Measurements from ENCODE around the gene GAPT. TPM values are rescaled to one million over a fixed set of nuclear protein-coding genes. Genes with fewer than 3 reads are reported as not detected.
A peak's percentile ranks its signal among the peaks of the same experiment; 100 is the strongest.

The GAPT gene
- total and polyA plus RNA-seq, 2 donors (not counting 1 experiment from before 2014, with no cell fraction given): not detected

- H3K27ac ChIP-seq (ENCODE audit: insufficient read depth, low read length): no peak overlapping the region
- no peaks in the 10 kb centered on the region for H4K20me1 ChIP-seq (ENCODE audit: control insufficient read depth, extremely low read depth, insufficient read depth, low read length)
- no peak overlapping the region for H3K9ac ChIP-seq (ENCODE audit: insufficient read depth, low read length)
- H3K4me3 ChIP-seq (replicated peaks in 1 of 4; ENCODE audit: control extremely low read depth in 1 of 4, insufficient read depth in 1 of 4, low read depth in 3 of 4, low read length in 4 of 4): no peak overlapping the region
- no peak overlapping the region for H2AFZ ChIP-seq (ENCODE audit: low read length)
- H3K9me3 ChIP-seq (ENCODE audit: control insufficient read depth, insufficient read depth, low read depth, low read length): no peaks in the 10 kb centered on the region
- TF ChIP-seq CTCF (conservative IDR thresholded peaks at IDR 0.05 in 1 of 2, IDR thresholded peaks at IDR 0.05 in 1 of 2; ENCODE audit: low read depth in 1 of 2, low read length in 2 of 2) (peak; percentile 79 to 88), EZH2 (IDR thresholded peaks at IDR 0.05; ENCODE audit: low read length, missing control alignments) (no peak)
- H3K27me3 ChIP-seq (ENCODE audit: control insufficient read depth, insufficient read depth, low read length): no peaks in the 10 kb centered on the region
- H3K79me2 ChIP-seq (ENCODE audit: control insufficient read depth, insufficient read depth, low read length): no peaks in the 10 kb centered on the region
- H3K4me1 ChIP-seq (ENCODE audit: control insufficient read depth, extremely low read depth, insufficient read depth, low read length): no peaks in the 10 kb centered on the region
- DNase-seq (ENCODE audit: low read depth in 2 of 2): peak; percentile 27 to 52
- no peaks in the 10 kb centered on the region for H3K36me3 ChIP-seq (ENCODE audit: control insufficient read depth, insufficient read depth, low read length)
- no peak overlapping the region for H3K4me2 ChIP-seq (ENCODE audit: extremely low read depth, insufficient read depth, low read length)
Measured at GRCh38 chr5:58498340-58498942, 7.2 kb downstream of the GAPT start.

GRCh38 chr5:58499231-58499630 lies 8.0 kb downstream of the GAPT start:
- Histone ChIP-seq H3K9ac (ENCODE audit: insufficient read depth, low read length) (no peak overlapping the region), H3K9me3 (ENCODE audit: control insufficient read depth, insufficient read depth, low read depth, low read length) (no peaks in the 10 kb centered on the region), H3K27me3 (ENCODE audit: control insufficient read depth, insufficient read depth, low read length) (no peaks in the 10 kb centered on the region), H3K4me2 (ENCODE audit: extremely low read depth, insufficient read depth, low read length) (no peak overlapping the region), H3K27ac (ENCODE audit: insufficient read depth, low read length) (no peak overlapping the region), H3K4me1 (ENCODE audit: control insufficient read depth, extremely low read depth, insufficient read depth, low read length) (no peaks in the 10 kb centered on the region), H4K20me1 (ENCODE audit: control insufficient read depth, extremely low read depth, insufficient read depth, low read length) (no peaks in the 10 kb centered on the region), H2AFZ (ENCODE audit: low read length) (no peak overlapping the region), H3K4me3 (replicated peaks in 1 of 4; ENCODE audit: control extremely low read depth in 1 of 4, insufficient read depth in 1 of 4, low read depth in 3 of 4, low read length in 4 of 4) (no peak overlapping the region), H3K36me3 (ENCODE audit: control insufficient read depth, insufficient read depth, low read length) (no peaks in the 10 kb centered on the region), H3K79me2 (ENCODE audit: control insufficient read depth, insufficient read depth, low read length) (no peaks in the 10 kb centered on the region)
- DNase-seq (ENCODE audit: low read depth in 2 of 2): no peak
- TF ChIP-seq CTCF (conservative IDR thresholded peaks at IDR 0.05 in 1 of 2, IDR thresholded peaks at IDR 0.05 in 1 of 2; ENCODE audit: low read depth in 1 of 2, low read length in 2 of 2) (no peak), EZH2 (IDR thresholded peaks at IDR 0.05; ENCODE audit: low read length, missing control alignments) (no peak)

GRCh38 chr5:58499941-58500340 lies 8.7 kb downstream of the GAPT start:
- Histone ChIP-seq H3K79me2 (ENCODE audit: control insufficient read depth, insufficient read depth, low read length) (no peaks in the 10 kb centered on the region), H3K36me3 (ENCODE audit: control insufficient read depth, insufficient read depth, low read length) (no peaks in the 10 kb centered on the region), H4K20me1 (ENCODE audit: control insufficient read depth, extremely low read depth, insufficient read depth, low read length) (no peaks in the 10 kb centered on the region), H3K4me1 (ENCODE audit: control insufficient read depth, extremely low read depth, insufficient read depth, low read length) (no peaks in the 10 kb centered on the region), H3K27me3 (ENCODE audit: control insufficient read depth, insufficient read depth, low read length) (no peaks in the 10 kb centered on the region), H3K4me3 (replicated peaks in 1 of 4; ENCODE audit: control extremely low read depth in 1 of 4, insufficient read depth in 1 of 4, low read depth in 3 of 4, low read length in 4 of 4) (no peak overlapping the region), H3K9me3 (ENCODE audit: control insufficient read depth, insufficient read depth, low read depth, low read length) (no peaks in the 10 kb centered on the region), H3K9ac (ENCODE audit: insufficient read depth, low read length) (no peak overlapping the region), H3K27ac (ENCODE audit: insufficient read depth, low read length) (no peak overlapping the region), H3K4me2 (ENCODE audit: extremely low read depth, insufficient read depth, low read length) (no peak overlapping the region), H2AFZ (ENCODE audit: low read length) (no peak overlapping the region)
- TF ChIP-seq CTCF (conservative IDR thresholded peaks at IDR 0.05 in 1 of 2, IDR thresholded peaks at IDR 0.05 in 1 of 2; ENCODE audit: low read depth in 1 of 2, low read length in 2 of 2): no peak
- TF ChIP-seq EZH2 (IDR thresholded peaks at IDR 0.05; ENCODE audit: low read length, missing control alignments): no peak
- DNase-seq (ENCODE audit: low read depth in 2 of 2): no peak
